A549 treated with Hydrocortisone at 1 μM for 4 hours (cell line): Measurements from ENCODE around the gene ZBP1. TPM values are rescaled to one million over a fixed set of nuclear protein-coding genes. Genes with fewer than 3 reads are reported as not detected.

Experiments
- total RNA-seq: library from RNA; stranded (reverse); fragments of 200-300 nt; extraction: Qiagen RNA extraction; gene quantifications from 5 replicates; pipeline ENCODE4 v1.2.3, GENCODE V29; 2022

Gene ZBP1, protein sequence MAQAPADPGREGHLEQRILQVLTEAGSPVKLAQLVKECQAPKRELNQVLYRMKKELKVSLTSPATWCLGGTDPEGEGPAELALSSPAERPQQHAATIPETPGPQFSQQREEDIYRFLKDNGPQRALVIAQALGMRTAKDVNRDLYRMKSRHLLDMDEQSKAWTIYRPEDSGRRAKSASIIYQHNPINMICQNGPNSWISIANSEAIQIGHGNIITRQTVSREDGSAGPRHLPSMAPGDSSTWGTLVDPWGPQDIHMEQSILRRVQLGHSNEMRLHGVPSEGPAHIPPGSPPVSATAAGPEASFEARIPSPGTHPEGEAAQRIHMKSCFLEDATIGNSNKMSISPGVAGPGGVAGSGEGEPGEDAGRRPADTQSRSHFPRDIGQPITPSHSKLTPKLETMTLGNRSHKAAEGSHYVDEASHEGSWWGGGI
- not detected in 5 replicates for total RNA-seq

DNA sequence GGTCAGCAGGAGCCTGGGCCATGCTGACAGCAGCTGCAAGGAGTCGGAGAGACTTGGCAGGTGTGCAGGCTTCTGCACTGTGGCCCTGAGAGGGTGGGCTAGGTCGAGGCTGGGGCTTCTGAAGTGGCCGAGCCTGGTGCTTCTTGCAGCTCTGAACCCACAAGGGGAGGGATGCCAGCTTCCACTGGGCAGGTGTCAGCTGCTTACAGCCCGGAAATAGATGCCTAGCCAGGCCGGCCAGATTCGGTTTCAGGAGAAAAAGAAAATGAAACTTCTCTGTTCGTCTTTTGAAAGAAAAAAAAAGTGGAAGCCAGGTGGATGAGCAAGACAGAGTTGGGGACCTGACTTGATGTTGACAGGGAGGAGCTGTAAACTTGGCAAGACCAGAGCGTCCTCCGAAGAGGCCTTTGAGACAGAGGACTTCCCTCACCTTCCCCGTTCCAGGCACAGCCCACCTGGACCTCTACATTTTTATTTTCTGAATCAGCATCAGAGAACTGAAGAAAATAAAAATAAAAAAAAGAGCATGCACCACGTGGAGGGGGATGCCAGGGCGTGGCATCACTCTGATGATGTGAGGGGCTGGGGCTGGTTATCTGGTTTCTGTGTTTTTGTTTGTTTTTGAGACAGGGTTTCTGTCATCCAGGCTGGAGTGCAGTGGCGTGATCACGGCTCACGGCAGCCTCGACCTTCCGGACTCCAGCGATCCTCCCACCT is at the start of gene ZBP1:
TSS of gene ZBP1 (minus strand) at position 153 of the 717 bp plus-strand sequence. CDS start at position 22, 131 bp downstream.

DNA sequence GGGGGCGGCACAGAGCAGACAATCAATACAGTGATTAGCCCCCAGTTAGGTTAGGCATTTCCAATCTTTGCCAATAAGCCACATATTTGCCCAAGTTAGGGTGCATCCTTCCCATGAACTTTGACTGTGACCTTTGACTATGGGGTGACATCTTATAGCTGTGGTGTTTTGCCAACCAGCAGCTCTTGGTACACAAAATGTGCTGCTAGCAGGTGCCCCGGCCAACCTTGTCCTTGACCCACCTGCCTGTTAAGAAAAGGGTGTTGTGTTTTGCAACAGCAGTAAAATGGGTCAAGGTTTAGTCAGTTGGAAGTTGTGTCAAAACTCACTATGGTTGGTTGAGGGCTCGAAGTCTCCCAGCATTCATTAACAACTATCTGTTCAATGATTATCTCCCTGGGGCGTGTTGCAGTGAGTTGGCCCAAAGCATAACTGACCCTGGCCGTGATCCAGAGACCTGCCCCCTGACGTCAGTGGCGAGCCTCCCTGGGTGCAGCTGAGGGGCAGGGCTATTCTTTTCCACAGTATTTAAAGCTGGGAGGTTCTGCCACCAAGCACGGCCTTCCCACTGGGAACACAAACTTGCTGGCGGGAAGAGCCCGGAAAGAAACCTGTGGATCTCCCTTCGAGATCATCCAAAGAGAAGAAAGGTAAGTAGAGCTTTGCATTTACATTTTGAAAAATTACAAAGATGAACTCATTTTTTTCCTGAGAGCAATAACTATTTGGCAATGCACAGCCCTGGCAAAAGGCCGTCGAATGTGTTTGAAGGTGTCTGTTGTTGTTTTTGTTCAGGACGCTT is 59.5 kb downstream of the ZBP1 start, which contains the start of gene PCK1:
TSS of gene PCK1 (plus strand) at position 557 of the 802 bp plus-strand sequence. CDS start 302 bp downstream, outside the sequence.

Other genes starting within 250 kb of the ZBP1 start
- gene RBM38, start 229.0 kb downstream of the ZBP1 start, total RNA-seq = 26.3 to 34.8 TPM (median 34.4 TPM) in 5 replicates
- gene CTCFL, start 95.3 kb downstream of the ZBP1 start, total RNA-seq = 0.02 TPM in 1 of 5 replicates, not detected in the others
- 0.03 to 0.17 TPM (median 0.06 TPM) in 5 replicates for gene PCK1, start 59.3 kb downstream of the ZBP1 start, total RNA-seq
- gene PMEPA1, start 89.6 kb upstream of the ZBP1 start, total RNA-seq = 181 to 327 TPM (median 291 TPM) in 5 replicates